Measurements from ENCODE around the gene BDH2. TPM values are rescaled to one million over a fixed set of nuclear protein-coding genes. Genes with fewer than 3 reads are reported as not detected.

Gene BDH2
- total RNA-seq, 2 experiments from 2014 or later = 22.5 to 23.6 TPM

- POLR2A ChIA-PET = interaction anchor here (0.8 to 1.3 kb wide), 3 partner anchors 29 to 178 kb away, joined by 3 to 5 read pairs (median 3); partner anchors contain the start of gene CISD2
- H3K36me3 Mint-ChIP-seq (ENCODE audit: low read depth) = peaks cover 38% of the 10 kb centered on the region
- CTCF ChIA-PET = interaction anchor here (0.5 to 6.5 kb wide), 11 partner anchors 8 to 1937 kb away, joined by 3 to 46 read pairs (median 4); partner anchors contain the start of gene SLC9B2
- no peak overlapping the region for H3K27ac Mint-ChIP-seq
- H3K4me3 Mint-ChIP-seq = no peak overlapping the region
- no peaks in the 10 kb centered on the region for H3K27me3 Mint-ChIP-seq
- peaks cover 11% of the 10 kb centered on the region for H3K4me1 Mint-ChIP-seq
- H3K9me3 Mint-ChIP-seq = no peaks in the 10 kb centered on the region
- DNase-seq = peak; percentile 26
Observed at GRCh38 chr4:103046416-103047290, 53.0 kb downstream of the BDH2 start.

- Mint-ChIP-seq H3K27me3 (no peaks in the 10 kb centered on the region), H3K36me3 (ENCODE audit: low read depth) (peaks cover 34% of the 10 kb centered on the region), H3K9me3 (no peaks in the 10 kb centered on the region), H3K4me3 (no peak overlapping the region), H3K27ac (no peak overlapping the region), H3K4me1 (peaks cover 2% of the 10 kb centered on the region)
- ChIA-PET POLR2A (interaction anchor here (1.1 kb wide), 1 partner anchor 10 kb away, joined by 3 read pairs; no protein-coding TSS in a partner anchor), CTCF (interaction anchor here (1.1 to 6.5 kb wide), 5 partner anchors 16 to 55 kb away, joined by 3 to 46 read pairs (median 3); partner anchors contain the start of gene BDH2)
- DNase-seq = no peak
Observed at GRCh38 chr4:103044183-103044582, 55.5 kb downstream of the BDH2 start.

- Mint-ChIP-seq H3K36me3 (ENCODE audit: low read depth) (peaks cover 21% of the 10 kb centered on the region), H3K27me3 (no peaks in the 10 kb centered on the region), H3K27ac (no peak overlapping the region), H3K4me3 (no peak overlapping the region), H3K9me3 (no peaks in the 10 kb centered on the region), H3K4me1 (peaks cover 16% of the 10 kb centered on the region)
- ChIA-PET CTCF (interaction anchor here (1.5 kb wide), 1 partner anchor 55 kb away, joined by 3 read pairs; no protein-coding TSS in a partner anchor), POLR2A (no interaction called here)
- DNase-seq = no peak
Observed at GRCh38 chr4:103036169-103036568, 63.5 kb downstream of the BDH2 start.

GRCh38 chr4:103032574-103032973, 67.1 kb downstream of the BDH2 start:
- H3K4me3 Mint-ChIP-seq = no peak overlapping the region
- peaks cover 16% of the 10 kb centered on the region for H3K4me1 Mint-ChIP-seq
- H3K27me3 Mint-ChIP-seq = no peaks in the 10 kb centered on the region
- CTCF ChIA-PET = interaction anchor here (0.8 to 1.8 kb wide), 3 partner anchors 14 to 204 kb away, joined by 3 to 4 read pairs (median 4); no protein-coding TSS in a partner anchor
- H3K27ac Mint-ChIP-seq = no peak overlapping the region
- H3K36me3 Mint-ChIP-seq (ENCODE audit: low read depth) = peaks cover 23% of the 10 kb centered on the region
- no peak for DNase-seq
- POLR2A ChIA-PET = interaction anchor here (0.7 kb wide), 1 partner anchor 205 kb away, joined by 3 read pairs; the partner anchor contains the start of gene UBE2D3
- no peaks in the 10 kb centered on the region for H3K9me3 Mint-ChIP-seq

GRCh38 chr4:103030791-103031190, 68.8 kb downstream of the BDH2 start:
- no peaks in the 10 kb centered on the region for H3K27me3 Mint-ChIP-seq
- POLR2A ChIA-PET = no interaction called here
- CTCF ChIA-PET = interaction anchor here (1.4 kb wide), 1 partner anchor 11 kb away, joined by 3 read pairs; the partner anchor contains the start of gene SLC9B1

GRCh38 chr4:103029300-103029699, 70.3 kb downstream of the BDH2 start:
- Mint-ChIP-seq H3K4me1 (peaks cover 16% of the 10 kb centered on the region), H3K27me3 (no peaks in the 10 kb centered on the region), H3K4me3 (no peak overlapping the region), H3K27ac (no peak overlapping the region), H3K36me3 (ENCODE audit: low read depth) (peaks cover 6% of the 10 kb centered on the region), H3K9me3 (no peaks in the 10 kb centered on the region)
- ChIA-PET CTCF (interaction anchor here (0.6 to 1.4 kb wide), 5 partner anchors 10 to 599 kb away, joined by 3 to 4 read pairs (median 4); partner anchors contain the start of gene SLC9B1), POLR2A (interaction anchor here (0.8 to 1.2 kb wide), 2 partner anchors 9 to 684 kb away, joined by 3 read pairs; partner anchors contain the start of genes SLC39A8 and SLC9B1)
- no peak for DNase-seq

More at GRCh38 chr4:103030791-103031190, 68.8 kb downstream of the BDH2 start:
- DNase-seq = no peak
- H3K4me1 Mint-ChIP-seq = peaks cover 16% of the 10 kb centered on the region
- H3K4me3 Mint-ChIP-seq = no peak overlapping the region
- H3K36me3 Mint-ChIP-seq (ENCODE audit: low read depth) = peaks cover 17% of the 10 kb centered on the region
- H3K27ac Mint-ChIP-seq = no peak overlapping the region
- no peaks in the 10 kb centered on the region for H3K9me3 Mint-ChIP-seq

Other genes starting within 250 kb of the BDH2 start
- gene CISD2, start 230.8 kb downstream of the BDH2 start, total RNA-seq = 10 to 100 TPM; 37.9 to 39.8 TPM
- gene SLC9B1, start 80.1 kb downstream of the BDH2 start, total RNA-seq = 1 to 10 TPM; 1.9 to 2.3 TPM
- gene SLC9B2, start 23.1 kb downstream of the BDH2 start, total RNA-seq = 10 to 100 TPM; 18.3 to 20.7 TPM
- gene CENPE, start 98.5 kb upstream of the BDH2 start, total RNA-seq = 10 to 100 TPM; 52.4 to 52.9 TPM